Measurements from ENCODE around the gene KRT32. TPM values are rescaled to one million over a fixed set of nuclear protein-coding genes. Genes with fewer than 3 reads are reported as not detected.

Gene KRT32
- total and polyA plus RNA-seq, 2 donors, result not detected

Small RNA genes lying within 50 kb of the gene (small RNA-seq; reads per million reads assigned to genes)
- gene RNU2-32P, result 0.30 reads per million, percentile 9 among the genes with 10 or more reads in this experiment

Other genes starting within 250 kb of the KRT32 start
- gene KRTAP9-2, start 240.7 kb downstream of the KRT32 start, total RNA-seq, result not detected
- gene KRTAP9-2, start 240.7 kb downstream of the KRT32 start, polyA plus RNA-seq, result not detected
- not detected for gene KRTAP9-3, start 234.9 kb downstream of the KRT32 start, total RNA-seq
- gene KRTAP9-3, start 234.9 kb downstream of the KRT32 start, polyA plus RNA-seq, result not detected
- not detected for gene KRTAP9-8, start 229.4 kb downstream of the KRT32 start, total RNA-seq
- not detected for gene KRTAP9-8, start 229.4 kb downstream of the KRT32 start, polyA plus RNA-seq
- not detected for gene KRTAP9-4, start 217.7 kb downstream of the KRT32 start, total RNA-seq
- not detected for gene KRTAP9-4, start 217.7 kb downstream of the KRT32 start, polyA plus RNA-seq
- not detected for gene KRTAP9-9, start 212.0 kb downstream of the KRT32 start, total RNA-seq
- gene KRTAP9-9, start 212.0 kb downstream of the KRT32 start, polyA plus RNA-seq, result not detected
- not detected for gene KRTAP9-6, start 202.0 kb downstream of the KRT32 start, total RNA-seq
- gene KRTAP9-6, start 202.0 kb downstream of the KRT32 start, polyA plus RNA-seq, result not detected
- not detected for gene KRTAP9-7, start 191.7 kb downstream of the KRT32 start, total RNA-seq
- gene KRTAP9-7, start 191.7 kb downstream of the KRT32 start, polyA plus RNA-seq, result not detected
- not detected for gene KRTAP29-1, start 164.5 kb downstream of the KRT32 start, total RNA-seq
- gene KRTAP29-1, start 164.5 kb downstream of the KRT32 start, polyA plus RNA-seq, result not detected
- gene KRTAP16-1, start 158.1 kb downstream of the KRT32 start, total RNA-seq, result not detected
- not detected for gene KRTAP16-1, start 158.1 kb downstream of the KRT32 start, polyA plus RNA-seq
- not detected for gene KRTAP17-1, start 151.7 kb downstream of the KRT32 start, total RNA-seq
- gene KRTAP17-1, start 151.7 kb downstream of the KRT32 start, polyA plus RNA-seq, result not detected
- gene KRT33A, start 116.6 kb downstream of the KRT32 start, total RNA-seq, result not detected
- not detected for gene KRT33A, start 116.6 kb downstream of the KRT32 start, polyA plus RNA-seq
- gene KRT33B, start 97.6 kb downstream of the KRT32 start, total RNA-seq, result not detected
- not detected for gene KRT33B, start 97.6 kb downstream of the KRT32 start, polyA plus RNA-seq
- gene KRT34, start 85.1 kb downstream of the KRT32 start, total RNA-seq, result not detected
- not detected for gene KRT34, start 85.1 kb downstream of the KRT32 start, polyA plus RNA-seq
- gene KRT31, start 69.8 kb downstream of the KRT32 start, total RNA-seq, result 0.16 TPM
- gene KRT31, start 69.8 kb downstream of the KRT32 start, polyA plus RNA-seq, result not detected
- gene KRT37, start 42.8 kb downstream of the KRT32 start, total RNA-seq, result not detected
- not detected for gene KRT37, start 42.8 kb downstream of the KRT32 start, polyA plus RNA-seq
- gene KRT38, start 26.4 kb downstream of the KRT32 start, total RNA-seq, result not detected
- not detected for gene KRT38, start 26.4 kb downstream of the KRT32 start, polyA plus RNA-seq
- not detected for gene KRT35, start 13.8 kb upstream of the KRT32 start, total RNA-seq
- gene KRT35, start 13.8 kb upstream of the KRT32 start, polyA plus RNA-seq, result not detected
- gene KRT36, start 22.5 kb upstream of the KRT32 start, total RNA-seq, result not detected
- not detected for gene KRT36, start 22.5 kb upstream of the KRT32 start, polyA plus RNA-seq
- gene KRT13, start 38.2 kb upstream of the KRT32 start, total RNA-seq, result 356 TPM
- gene KRT13, start 38.2 kb upstream of the KRT32 start, polyA plus RNA-seq, result 401 TPM
- 4.7 TPM for gene KRT15, start 51.5 kb upstream of the KRT32 start, total RNA-seq
- 11.9 TPM for gene KRT15, start 51.5 kb upstream of the KRT32 start, polyA plus RNA-seq
- 299 TPM for gene KRT19, start 60.9 kb upstream of the KRT32 start, total RNA-seq
- 418 TPM for gene KRT19, start 60.9 kb upstream of the KRT32 start, polyA plus RNA-seq
- not detected for gene KRT9, start 104.7 kb upstream of the KRT32 start, total RNA-seq
- gene KRT9, start 104.7 kb upstream of the KRT32 start, polyA plus RNA-seq, result not detected
- not detected for gene KRT14, start 119.5 kb upstream of the KRT32 start, total RNA-seq
- gene KRT14, start 119.5 kb upstream of the KRT32 start, polyA plus RNA-seq, result 0.14 TPM
- not detected for gene KRT16, start 145.4 kb upstream of the KRT32 start, total RNA-seq
- 0.20 TPM for gene KRT16, start 145.4 kb upstream of the KRT32 start, polyA plus RNA-seq
- 33.5 TPM for gene KRT17, start 157.2 kb upstream of the KRT32 start, total RNA-seq
- 72.1 TPM for gene KRT17, start 157.2 kb upstream of the KRT32 start, polyA plus RNA-seq
- gene EIF1, start 221.5 kb upstream of the KRT32 start, total RNA-seq, result 96.6 TPM
- 649 TPM for gene EIF1, start 221.5 kb upstream of the KRT32 start, polyA plus RNA-seq
- gene GAST, start 244.9 kb upstream of the KRT32 start, total RNA-seq, result not detected
- not detected for gene GAST, start 244.9 kb upstream of the KRT32 start, polyA plus RNA-seq